Stimulated activated CD4-positive, alpha-beta T cell treated with anti-CD3 and anti-CD28 coated beads, TNF-alpha, amount 100 ng/mL, for 48 hours (primary cell): ENCODE results near the gene ECE1.
"Not testable (repeated sequence)": the region's sequence is repeated elsewhere in the genome, so short reads cannot be mapped to it uniquely, and the experiment has no call there.

Source experiments
- DNase-seq, 3 donors: peaks; one replicate each; pipeline ENCODE4 v3.0.0-alpha.2; 2020; ENCODE audit warnings: low read depth in 3 of 3

ECE1 gene

DNA sequence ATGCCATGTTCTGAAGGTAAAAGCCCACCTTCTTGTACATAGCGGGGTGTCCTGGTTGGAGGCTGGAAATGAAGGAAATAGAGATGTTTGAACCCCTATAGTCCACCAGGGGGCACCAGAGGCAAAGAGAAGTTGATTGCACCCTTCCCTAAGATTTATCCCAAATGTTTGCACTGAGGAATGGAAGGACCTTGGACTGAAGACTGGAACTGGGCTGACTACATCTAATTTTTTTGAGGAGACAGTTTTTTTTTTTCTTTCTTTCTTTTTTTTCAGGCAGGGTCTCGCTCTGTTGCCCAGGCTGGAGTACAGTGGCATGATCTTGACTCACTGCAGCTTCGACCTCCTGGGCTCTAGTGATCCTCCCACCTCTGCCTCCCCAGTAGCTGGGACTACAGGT, 58.2 kb downstream of the ECE1 start:
- DNase-seq, result peak in 1 of 3 donors; percentile 17

DNA sequence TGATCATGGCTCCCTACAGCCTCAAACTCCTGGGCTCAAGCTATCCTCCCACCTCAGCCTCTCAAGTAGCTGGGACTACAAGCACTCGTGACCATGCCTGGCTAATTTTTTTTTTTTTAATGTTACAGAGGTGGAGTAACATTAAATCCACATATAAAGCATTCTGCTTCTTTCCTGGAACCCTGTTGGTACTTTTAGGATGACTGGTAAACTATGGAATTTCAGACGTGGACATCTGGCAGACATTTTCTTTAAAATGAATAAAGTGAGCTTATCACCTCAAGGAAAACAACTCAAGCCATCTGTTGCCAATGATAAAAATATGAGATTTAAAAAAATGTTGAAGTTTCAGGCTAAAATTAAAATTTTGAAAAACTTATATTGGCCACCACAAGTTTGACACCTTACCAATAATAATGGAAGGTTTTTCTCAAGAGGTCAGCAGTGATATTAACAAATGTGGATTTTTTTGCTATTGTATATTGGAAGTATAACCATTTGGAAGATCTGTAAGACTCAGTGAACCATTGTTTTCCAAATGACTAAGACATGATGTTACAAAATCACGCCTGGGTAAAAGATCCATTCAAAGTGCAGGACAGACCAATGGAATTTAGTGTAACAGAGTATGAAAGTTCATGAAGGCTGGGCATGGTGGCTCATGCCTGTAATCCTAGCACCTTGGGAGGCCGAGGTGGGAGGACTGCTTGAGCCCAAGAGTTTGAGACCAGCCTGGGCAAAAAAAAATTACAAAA, 60.8 kb downstream of the ECE1 start:
- DNase-seq, result no peak

DNA sequence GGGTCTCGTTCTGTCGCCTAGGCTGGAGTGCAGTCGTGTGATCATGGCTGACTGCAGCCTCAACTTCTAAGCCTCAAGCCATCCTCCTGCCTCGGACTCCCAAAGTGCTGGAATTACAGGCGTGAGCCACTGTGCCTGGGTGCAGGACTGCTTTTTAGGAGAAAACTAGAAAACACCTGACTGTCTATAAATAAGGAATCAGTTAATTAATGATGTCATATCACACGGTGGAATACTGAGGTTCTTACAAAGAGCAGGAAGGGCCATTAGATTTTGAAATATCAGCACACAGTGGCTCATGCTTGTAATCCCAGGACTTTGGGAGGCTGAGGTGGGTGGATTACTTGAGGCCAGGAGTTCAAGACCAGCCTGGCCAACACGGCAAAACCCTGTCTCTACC, 62.0 kb downstream of the ECE1 start:
- DNase-seq, result not testable (repeated sequence)

DNA sequence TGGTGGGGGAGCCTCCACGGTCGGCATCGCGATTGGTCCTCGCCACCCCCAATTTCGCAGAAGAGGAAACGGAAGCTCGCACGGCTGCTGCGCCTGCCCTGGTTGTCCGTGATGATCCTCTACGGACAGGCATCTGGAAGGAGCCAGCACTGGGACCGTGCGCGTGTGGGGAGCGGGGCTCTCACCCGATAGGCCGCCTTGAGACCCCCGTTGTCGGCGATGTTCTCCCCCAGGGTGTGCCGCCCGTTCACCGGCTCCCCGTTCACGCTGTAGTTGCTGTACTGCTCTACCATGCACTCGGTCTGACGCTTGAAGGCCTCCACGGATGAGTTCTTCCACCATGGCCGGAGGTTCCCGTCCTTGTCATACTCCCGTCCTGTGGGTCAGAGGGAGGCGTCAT, 65.2 kb downstream of the ECE1 start:
- no peak for DNase-seq

DNA sequence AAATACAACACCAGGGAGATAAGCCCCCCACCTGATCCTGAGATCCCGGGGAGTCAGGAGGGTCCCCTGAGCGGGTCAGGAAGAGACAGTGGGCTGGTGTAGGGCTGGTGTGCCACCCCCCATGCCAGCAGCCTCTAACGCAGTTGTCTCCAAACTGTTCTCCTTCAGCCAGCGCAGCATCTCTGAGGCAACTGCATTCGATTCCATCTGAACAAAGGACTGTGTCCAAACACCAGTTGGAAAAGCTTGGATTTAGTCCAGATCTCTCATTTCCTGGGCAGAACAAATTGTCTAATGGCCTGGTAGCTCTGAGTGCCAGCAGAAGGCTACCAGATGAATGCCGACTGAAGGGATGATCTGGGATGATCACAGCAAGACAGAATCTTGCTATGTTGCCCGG, 69.4 kb downstream of the ECE1 start:
- no peak for DNase-seq

DNA sequence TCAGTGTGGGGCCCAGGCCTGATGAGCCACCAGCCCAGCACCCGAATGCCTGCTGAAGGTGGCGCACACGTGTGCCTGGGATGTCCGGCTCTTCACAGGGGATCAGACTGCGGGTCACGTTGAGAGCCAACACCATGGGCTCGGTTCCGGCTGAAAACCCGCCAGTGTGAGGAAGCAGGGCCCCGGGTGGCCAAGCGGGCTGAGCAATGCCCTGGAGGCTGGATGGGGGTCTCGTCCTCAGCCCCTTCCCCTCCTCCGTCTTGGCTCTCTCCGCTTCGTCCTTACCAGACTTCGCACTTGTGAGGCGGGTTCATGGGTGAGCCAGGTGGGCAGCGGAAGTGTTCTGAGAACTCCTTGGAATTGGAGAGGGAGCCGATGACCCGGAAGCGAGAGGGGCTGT, 70.6 kb downstream of the ECE1 start:
- DNase-seq, result no peak

DNA sequence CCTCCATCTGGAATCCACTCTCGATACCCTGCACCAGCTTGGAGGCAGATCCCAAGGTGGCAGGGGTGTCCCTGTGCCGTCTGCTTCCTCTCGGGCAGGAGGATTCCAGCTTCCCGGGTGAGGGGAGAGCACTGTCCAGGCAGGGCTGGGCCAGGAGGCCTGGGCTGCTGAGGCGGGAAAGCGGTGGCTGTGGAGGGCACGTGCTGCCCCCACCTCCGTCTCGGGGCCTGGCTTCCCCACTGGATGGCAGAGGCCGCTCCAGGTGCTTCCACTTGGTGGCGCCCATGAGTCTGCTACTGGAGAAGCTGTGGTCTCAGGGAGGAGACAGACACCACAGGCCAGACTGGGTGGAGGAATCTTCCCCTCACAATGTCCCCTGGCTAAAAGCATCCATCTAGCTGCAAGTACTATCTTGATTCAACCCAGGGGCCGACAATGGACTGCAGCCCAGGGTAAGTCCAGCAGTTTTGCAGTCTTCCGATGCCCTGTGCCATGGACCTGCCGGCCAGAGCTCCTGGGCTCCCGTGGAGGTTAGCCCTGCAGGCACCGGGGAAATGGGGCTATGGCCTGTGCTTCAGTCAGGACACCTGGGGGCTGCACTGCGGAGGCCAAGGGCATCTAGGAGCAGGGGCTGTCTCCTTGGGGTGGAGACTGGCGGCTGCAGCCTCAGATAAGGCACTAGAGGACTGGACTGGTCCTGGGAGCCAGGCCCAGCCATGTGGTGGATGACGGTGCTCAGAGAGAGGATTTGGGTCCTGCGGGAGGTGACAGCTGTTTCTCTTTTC, 72.3 kb downstream of the ECE1 start:
- DNase-seq, result peak in 2 of 3 donors; percentile 20 to 32

DNA sequence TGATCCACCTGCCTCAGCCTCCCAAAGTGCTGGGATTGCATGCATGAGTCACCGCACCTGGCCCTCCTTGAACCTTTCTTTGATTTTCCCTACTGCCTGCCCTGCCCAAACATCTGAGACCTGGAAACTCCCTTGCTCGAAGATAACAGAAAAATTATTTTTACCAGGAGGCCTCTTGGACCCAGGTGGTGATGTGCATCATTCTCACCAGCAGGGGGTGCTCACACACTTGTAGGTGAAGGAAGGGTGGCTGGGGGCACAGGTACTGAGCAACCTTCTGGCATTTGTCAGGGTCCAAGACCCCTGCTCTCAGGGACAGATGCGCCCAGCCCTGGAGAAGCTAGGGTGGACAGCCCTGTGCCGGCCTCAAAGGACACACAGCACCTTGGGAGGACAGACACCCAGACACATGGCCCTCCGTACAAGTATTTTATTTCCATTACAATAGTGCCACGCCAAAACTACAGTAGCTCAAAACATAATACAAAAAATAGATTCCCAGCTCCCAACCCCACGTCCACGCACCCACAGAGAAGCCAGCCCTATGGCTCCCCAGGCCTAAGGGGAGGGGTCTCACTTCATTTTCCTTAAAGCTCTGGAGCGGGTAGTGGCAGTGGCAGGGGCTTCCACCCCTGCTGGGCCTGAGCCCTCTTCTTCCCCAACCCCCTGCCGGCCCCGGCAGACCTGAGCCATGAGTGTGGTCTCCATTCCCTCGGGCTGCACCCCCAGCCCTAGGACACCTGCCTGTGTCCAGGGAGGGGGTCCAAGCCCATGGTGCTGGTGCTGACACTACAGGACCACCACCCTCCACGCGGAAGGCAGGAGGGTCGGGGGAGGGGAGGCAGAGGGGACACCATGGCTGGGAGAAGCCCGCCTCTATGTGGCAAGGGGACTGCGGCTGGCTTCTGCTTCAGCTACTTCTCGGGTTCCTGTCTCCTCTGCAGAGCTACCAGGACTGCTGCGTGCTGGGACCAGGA, 73.1 kb downstream of the ECE1 start:
- peak; percentile 52 to 73 (median 61) for DNase-seq

DNA sequence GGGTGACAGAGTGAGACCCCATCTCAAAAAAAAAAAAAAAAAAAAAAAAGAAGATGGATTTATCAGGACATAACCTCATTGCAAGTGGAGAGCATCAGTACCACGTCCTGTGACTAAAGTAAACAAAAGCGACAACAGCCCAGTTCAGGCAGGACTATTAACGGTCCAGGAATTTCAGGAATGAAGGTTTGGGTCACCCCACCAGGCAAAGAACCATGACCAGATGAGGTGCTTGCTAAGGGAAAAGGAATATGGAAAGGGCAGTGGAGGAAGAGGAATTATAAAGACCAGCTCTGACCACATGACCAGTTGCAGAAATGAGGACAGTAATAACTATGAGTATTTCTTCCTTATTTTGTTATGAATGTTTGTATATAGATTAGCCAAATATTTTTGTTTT, 78.1 kb downstream of the ECE1 start:
- DNase-seq, result no peak

DNA sequence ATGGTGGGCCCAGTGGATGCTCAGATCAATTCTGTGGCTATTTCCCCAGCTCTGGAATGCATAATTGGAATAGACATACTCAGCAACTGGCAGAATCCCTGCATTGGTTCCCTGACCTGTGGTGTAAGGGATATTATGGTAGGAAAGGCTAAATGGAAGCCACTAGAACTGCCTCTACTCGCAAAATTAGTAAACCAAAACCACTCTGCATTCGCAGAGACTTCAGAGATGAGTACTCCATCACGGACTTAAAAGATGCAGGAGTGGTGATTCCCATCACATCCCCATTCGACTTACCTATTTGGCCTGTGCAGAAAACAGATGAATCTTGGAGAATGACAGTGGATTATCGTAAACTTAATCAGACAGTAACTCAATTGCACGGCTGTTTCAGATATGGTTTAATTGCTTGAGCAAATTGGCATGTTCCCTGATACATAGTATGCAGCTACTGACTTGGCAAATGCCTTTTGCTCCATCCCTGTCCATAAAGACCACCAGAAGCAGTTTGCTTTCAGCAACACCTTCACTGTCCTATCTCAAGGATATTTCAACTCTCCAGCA, 82.0 kb downstream of the ECE1 start:
- DNase-seq, result not testable (repeated sequence)

DNA sequence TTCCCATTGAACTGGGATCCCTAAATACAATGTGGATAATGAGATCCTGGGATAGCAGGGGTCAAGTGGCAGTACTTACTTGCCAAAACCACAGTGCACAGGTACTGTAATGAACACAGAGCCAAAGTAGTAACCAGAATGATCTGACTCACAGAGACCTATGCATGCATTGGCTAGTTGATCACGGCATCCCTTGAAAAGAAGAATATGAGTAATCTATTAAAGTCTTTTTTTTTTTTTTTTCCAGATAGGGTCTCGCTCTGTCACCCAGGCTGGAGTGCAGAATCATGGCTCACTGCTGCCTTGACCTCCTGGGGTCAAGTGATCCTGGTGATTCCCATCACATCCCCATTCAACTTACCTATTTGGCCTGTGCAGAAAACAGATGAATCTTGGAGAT, 84.1 kb downstream of the ECE1 start:
- no peak for DNase-seq

DNA sequence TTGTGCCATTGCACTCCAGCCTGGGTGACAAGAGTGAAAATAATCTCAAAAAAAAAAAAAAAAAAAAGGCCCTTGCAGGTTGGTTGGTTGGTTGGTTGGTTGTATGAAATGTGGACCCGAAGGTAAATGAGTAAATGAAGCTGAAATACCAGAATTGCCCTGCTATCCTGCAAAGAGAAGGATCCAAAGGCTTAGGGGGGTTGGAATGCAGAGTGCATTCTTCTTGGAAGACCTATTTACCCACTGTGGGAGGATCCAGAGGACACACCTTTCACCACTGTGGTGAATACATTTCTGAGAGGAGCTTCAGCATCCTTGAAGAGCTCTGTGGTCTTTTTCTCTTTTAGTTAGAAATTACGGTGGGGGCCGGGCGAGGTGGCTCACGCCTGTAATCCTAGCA, 84.8 kb downstream of the ECE1 start:
- DNase-seq, result no peak

DNA sequence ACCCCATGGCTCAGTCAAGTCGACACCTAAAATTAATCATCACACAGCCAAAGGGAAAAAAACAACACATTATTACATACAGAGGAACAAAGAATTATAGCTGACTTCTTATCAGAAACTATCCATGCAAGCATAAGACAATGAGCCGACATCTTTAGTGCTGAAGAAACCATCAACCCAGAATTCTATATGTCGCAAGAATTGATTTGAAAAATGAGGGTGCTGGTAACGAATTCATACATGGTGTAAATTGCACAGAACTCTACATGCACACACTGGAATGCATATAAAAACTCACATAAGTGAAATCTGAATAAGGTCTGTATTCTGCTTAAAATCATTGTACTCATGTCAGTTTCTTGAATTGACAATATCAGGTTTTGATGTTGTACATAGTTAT, 88.6 kb downstream of the ECE1 start:
- no peak for DNase-seq

DNA sequence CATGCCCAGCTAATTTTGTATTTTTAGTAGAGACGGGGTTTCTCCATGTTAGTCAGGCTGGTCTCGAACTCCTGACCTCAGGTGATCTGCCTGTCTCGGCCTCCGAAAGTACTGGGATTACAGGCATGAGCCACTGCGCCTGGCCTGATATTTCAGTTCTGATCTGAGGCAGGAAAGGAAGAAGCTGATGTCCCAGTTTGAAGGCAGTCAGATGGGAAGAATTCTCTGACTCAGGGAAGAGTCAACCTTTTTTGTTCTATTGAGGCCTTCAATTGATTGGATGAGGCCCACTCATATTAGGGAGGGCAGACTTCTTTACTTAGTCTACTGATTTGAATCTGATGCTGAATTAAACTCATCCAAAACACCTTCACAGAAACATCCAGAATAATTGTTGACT, 89.0 kb downstream of the ECE1 start:
- DNase-seq, result not testable (repeated sequence)

DNA sequence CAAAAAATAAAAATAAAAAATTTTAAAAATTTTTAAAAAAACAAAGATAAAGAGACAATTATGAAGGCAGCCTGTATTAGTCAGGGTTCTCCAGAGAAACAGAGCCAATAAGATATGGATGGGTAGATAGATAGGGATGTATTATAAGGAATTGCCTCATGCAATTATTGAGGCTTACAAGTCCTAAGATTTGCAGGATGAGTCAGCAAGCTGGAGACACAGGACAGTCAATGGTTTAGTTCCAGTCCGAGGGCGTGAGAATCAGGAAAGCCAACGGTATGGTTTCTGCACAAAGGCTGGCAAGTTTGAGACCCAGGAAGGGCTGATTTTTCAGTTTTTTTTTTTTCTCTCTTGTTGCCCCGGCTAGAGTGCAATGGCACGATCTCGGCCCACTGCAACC, 89.5 kb downstream of the ECE1 start:
- DNase-seq, result no peak

DNA sequence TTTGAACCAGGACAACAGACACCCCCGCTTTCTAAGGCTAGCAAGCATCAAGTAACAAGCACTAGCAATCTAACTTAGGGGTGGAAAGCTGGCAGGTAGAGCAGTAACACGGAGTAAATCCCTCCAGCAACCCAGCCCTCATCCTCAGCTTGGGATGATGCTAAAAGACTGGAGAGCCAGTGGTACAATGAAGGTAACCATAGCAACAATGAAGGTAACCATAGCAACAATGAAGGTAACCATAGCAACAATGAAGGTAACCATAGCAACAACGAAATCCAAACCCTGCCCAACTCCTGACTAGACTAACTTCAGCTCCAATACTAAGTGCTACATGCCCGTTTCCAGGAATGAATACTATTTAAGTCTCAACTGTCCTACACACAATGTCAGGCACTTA, 91.3 kb downstream of the ECE1 start:
- DNase-seq, result no peak

DNA sequence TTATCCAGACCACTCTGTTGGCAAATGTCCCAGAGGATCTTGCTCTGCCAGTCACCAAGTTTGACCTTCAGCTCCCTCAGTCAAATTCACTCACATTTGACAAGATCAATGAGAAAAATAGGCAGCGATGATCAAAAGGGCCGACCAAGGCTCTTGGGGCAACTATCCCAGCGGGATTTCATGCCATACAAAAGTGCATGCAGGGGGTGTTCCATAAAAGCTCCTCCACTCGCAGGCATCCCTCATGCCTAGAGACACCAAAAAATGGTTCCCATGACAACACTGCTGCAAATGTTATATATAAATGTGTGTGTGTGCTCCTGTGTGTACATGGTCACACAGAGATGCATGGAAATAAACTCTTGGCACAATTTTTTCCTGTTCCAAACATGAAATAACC, 97.4 kb downstream of the ECE1 start:
- DNase-seq, result no peak

DNA sequence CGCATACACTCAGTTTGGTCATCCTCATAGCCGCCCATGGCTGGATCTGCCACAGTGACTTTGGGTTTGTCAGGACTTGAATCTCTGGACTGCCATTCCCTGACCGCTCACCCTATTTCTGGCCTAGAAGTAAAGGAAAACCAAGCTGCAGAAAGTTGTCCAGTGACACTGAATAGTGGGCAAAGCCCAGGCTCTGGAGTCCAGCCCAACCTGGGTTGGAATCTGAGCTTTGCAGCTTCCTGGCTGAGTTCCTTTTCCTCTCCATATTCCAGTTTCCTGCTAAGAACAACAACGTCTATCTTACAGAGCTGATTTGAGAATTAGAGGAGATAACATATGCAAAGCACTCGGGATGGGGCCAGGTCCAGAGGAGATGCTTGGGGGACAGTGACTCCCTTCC, 98.0 kb downstream of the ECE1 start:
- DNase-seq, result no peak

DNA sequence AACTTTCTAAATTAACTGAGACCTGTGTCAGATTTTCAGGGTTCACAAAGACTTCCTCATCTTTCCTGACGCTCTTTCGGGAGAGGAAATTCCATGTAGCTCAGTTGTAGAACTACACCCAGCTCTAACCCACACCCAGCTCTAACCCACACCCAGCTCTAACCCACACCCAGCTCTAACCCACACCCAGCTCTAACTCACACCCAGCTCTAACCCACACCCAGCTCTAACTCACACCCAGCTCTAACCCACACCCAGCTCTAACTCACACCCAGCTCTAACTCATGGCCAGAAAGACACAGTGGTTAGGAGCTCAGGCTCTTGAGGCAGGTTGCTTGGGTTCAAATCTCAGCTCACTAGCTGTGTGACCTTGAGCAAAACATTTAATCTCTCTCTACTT, 99.5 kb downstream of the ECE1 start:
- DNase-seq, result not testable (repeated sequence)

DNA sequence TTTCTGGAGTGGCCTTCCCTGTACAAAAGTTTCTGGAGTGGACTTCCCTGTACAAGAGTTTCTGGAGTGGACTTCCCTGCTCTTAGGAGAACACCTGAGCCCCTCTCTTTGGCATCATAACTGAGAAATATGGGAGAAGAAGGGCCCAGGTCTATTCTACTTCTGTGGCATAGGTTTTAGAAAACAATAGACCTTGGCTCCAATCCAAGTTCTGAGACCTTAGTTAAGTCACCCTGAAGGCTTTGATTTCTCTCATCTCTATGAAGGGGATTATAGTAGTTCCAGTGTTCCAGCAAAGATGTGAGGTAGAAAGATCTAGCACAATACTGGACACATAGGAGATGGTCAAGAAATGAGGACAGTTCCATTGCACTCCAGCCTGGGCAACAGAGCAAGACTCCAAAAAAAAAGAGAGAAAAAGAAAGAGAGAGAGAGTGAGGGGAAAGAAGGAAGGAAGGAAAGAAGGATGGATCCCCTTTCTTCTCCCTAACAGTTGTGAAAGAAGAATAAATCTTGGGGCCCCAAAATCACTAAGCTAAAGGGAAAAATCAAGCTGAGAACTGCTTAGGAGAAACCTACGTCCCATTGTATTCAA, 100.3 kb downstream of the ECE1 start:
- DNase-seq, result no peak

DNA sequence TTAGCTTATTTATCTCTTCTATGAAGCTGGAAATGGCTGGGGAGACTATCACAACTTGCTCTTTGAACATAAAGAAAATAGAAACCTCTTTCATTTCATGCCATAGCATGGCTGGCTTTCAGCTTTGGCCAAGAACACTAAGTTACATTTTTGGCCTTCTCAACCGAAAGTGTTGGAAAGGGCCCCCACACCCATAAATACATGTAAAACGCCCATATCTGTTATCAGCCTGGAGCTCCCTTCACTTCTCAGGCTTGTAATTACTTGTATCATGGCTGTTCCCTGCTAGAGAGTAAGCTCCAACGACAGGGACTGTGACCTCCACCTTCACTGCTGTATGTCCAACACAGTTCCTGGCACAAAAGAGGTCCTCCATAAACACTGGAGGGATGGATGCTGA, 100.8 kb downstream of the ECE1 start:
- DNase-seq, result no peak
